GM19240 (cell line): ENCODE results near the gene PDS5B.

Source experiments
- DNase-seq: peaks from one replicate; pipeline ENCODE4 v3.0.0; 2011; ENCODE audit warnings: low spot score; ENCODE audit not compliant: insufficient read length

PDS5B gene

GRCh38 chr13:32590266-32590665, 4.0 kb downstream of the PDS5B start:
- no peak for DNase-seq

- no peak for DNase-seq
Observed at GRCh38 chr13:32592082-32592481, 5.8 kb downstream of the PDS5B start.

GRCh38 chr13:32594157-32594738, 8.0 kb downstream of the PDS5B start:
- no peak for DNase-seq

GRCh38 chr13:32595306-32595705, 9.1 kb downstream of the PDS5B start:
- no peak for DNase-seq

GRCh38 chr13:32600890-32601289, 14.6 kb downstream of the PDS5B start:
- DNase-seq, result no peak

GRCh38 chr13:32609428-32609827, 23.2 kb downstream of the PDS5B start:
- no peak for DNase-seq

- DNase-seq, result no peak
Observed at GRCh38 chr13:32610538-32610937, 24.3 kb downstream of the PDS5B start.

- no peak for DNase-seq
Observed at GRCh38 chr13:32610977-32611376, 24.7 kb downstream of the PDS5B start.

GRCh38 chr13:32616883-32617511, 30.7 kb downstream of the PDS5B start:
- DNase-seq, result no peak

GRCh38 chr13:32622827-32623226, 36.6 kb downstream of the PDS5B start:
- DNase-seq, result no peak

GRCh38 chr13:32624441-32624840, 38.2 kb downstream of the PDS5B start:
- no peak for DNase-seq

GRCh38 chr13:32627793-32628192, 41.5 kb downstream of the PDS5B start:
- DNase-seq, result no peak

- no peak for DNase-seq
Observed at GRCh38 chr13:32629313-32629712, 43.1 kb downstream of the PDS5B start.

GRCh38 chr13:32629866-32630265, 43.6 kb downstream of the PDS5B start:
- no peak for DNase-seq

GRCh38 chr13:32632343-32632909, 46.2 kb downstream of the PDS5B start:
- no peak for DNase-seq

GRCh38 chr13:32636711-32637110, 50.5 kb downstream of the PDS5B start:
- no peak for DNase-seq

GRCh38 chr13:32638739-32639138, 52.5 kb downstream of the PDS5B start:
- no peak for DNase-seq

GRCh38 chr13:32639502-32640105, 53.4 kb downstream of the PDS5B start:
- no peak for DNase-seq

- DNase-seq, result no peak
Observed at GRCh38 chr13:32642316-32642715, 56.1 kb downstream of the PDS5B start.

- DNase-seq, result no peak
Observed at GRCh38 chr13:32642858-32643257, 56.6 kb downstream of the PDS5B start.

- no peak for DNase-seq
Observed at GRCh38 chr13:32645854-32646253, 59.6 kb downstream of the PDS5B start.

GRCh38 chr13:32647926-32648325, 61.7 kb downstream of the PDS5B start:
- no peak for DNase-seq
